ENCODE measurements around the gene CLIC1. TPM values are rescaled to one million over a fixed set of nuclear protein-coding genes. Genes with fewer than 3 reads are reported as not detected.

The CLIC1 gene
- total RNA-seq, 2 experiments from 2014 or later = 314 to 413 TPM

- H4K20me1 ChIP-seq (ENCODE audit: insufficient read depth, low read length) = no peaks in the 10 kb centered on the region
- H3K9me2 ChIP-seq (ENCODE audit: insufficient read depth, low read length) = no peaks in the 10 kb centered on the region
- peak within 1 kb of the TSS; percentile 88 for H2AFZ ChIP-seq (ENCODE audit: low read length)
- intact Hi-C loops (cut with micrococcal nuclease; ENCODE audit: unreplicated experiment) = loop anchor here (1.0 to 10.0 kb wide), 4 partner anchors 24 to 252 kb away; partner anchors contain the start of genes NELFE and SKIC2
- peak within 1 kb of the TSS; percentile 74 for H3K27ac ChIP-seq (ENCODE audit: low read depth, low read length, poor library complexity, severe bottlenecking)
- peak within 1 kb of the TSS; percentile 78 for H3K4me3 ChIP-seq (ENCODE audit: low read depth, low read length, poor library complexity, severe bottlenecking)
- POLR2A ChIA-PET = interaction anchor here (0.6 to 1.9 kb wide), 10 partner anchors 21 to 752 kb away, joined by 3 to 7 read pairs (median 4); partner anchors contain the start of genes CLIC1, HSPA1B and MSH5
- no peaks in the 10 kb centered on the region for H3K9me3 ChIP-seq (ENCODE audit: low read length)
- CTCF ChIA-PET (ENCODE audit: unreplicated experiment) = interaction anchor here (0.9 kb wide), 1 partner anchor 37 kb away, joined by 3 read pairs; the partner anchor contains the start of gene MSH5
- peak; percentile 99 for DNase-seq (ENCODE audit: low spot score)
- BruUV-seq (replicated peaks) = no TSS peak
- H3K79me2 ChIP-seq (ENCODE audit: insufficient read depth, low read depth, low read length) = peaks cover 14% of the 10 kb centered on the region; the same call in 1 of the 2 replicates
- H3K36me3 ChIP-seq (ENCODE audit: insufficient read depth, low read length) = peaks cover 16% of the 10 kb centered on the region
- no peak for TF ChIP-seq EZH2phosphoT487 (IDR thresholded peaks at IDR 0.05; ENCODE audit: borderline replicate concordance, low read depth, low read length)
- TF ChIP-seq CTCF (conservative IDR thresholded peaks at IDR 0.05; ENCODE audit: low read length) = no peak
- H3K4me2 ChIP-seq (ENCODE audit: low read length) = peak within 1 kb of the TSS; percentile 98
- H3K4me1 ChIP-seq (ENCODE audit: insufficient read depth, low read length, poor library complexity, severe bottlenecking) = peaks cover 20% of the 10 kb centered on the region
Measured at GRCh38 chr6:31702819-31703716, 33.3 kb downstream of the CLIC1 start, which contains the start of gene ABHD16A. Gene ABHD16A (minus strand): TSS chr6:31703324. CDS start chr6:31703281, 43 bp downstream.

- no peak for TF ChIP-seq CTCF (conservative IDR thresholded peaks at IDR 0.05; ENCODE audit: low read length)
- ChIA-PET POLR2A (interaction anchor here (0.6 to 0.9 kb wide), 2 partner anchors 69 to 125 kb away, joined by 3 to 4 read pairs; partner anchors contain the start of gene HSPA1B), CTCF (ENCODE audit: unreplicated experiment) (no interaction called here)
- intact Hi-C loops (cut with micrococcal nuclease; ENCODE audit: unreplicated experiment) = loop anchor here (2.0 to 10.0 kb wide), 3 partner anchors 24 to 252 kb away; partner anchors contain the start of genes NELFE and SKIC2
- Histone ChIP-seq H3K79me2 (ENCODE audit: insufficient read depth, low read depth, low read length) (peaks cover 14% of the 10 kb centered on the region; the same call in 1 of the 2 replicates), H3K27ac (ENCODE audit: low read depth, low read length, poor library complexity, severe bottlenecking) (peak overlapping the region; percentile 74), H4K20me1 (ENCODE audit: insufficient read depth, low read length) (no peaks in the 10 kb centered on the region), H3K4me3 (ENCODE audit: low read depth, low read length, poor library complexity, severe bottlenecking) (peak overlapping the region; percentile 78), H3K4me1 (ENCODE audit: insufficient read depth, low read length, poor library complexity, severe bottlenecking) (peaks cover 20% of the 10 kb centered on the region), H3K4me2 (ENCODE audit: low read length) (peak overlapping the region; percentile 98), H2AFZ (ENCODE audit: low read length) (peak overlapping the region; percentile 88), H3K36me3 (ENCODE audit: insufficient read depth, low read length) (peaks cover 16% of the 10 kb centered on the region), H3K9me2 (ENCODE audit: insufficient read depth, low read length) (no peaks in the 10 kb centered on the region), H3K9me3 (ENCODE audit: low read length) (no peaks in the 10 kb centered on the region)
- BruUV-seq (replicated peaks) = TSS peak; percentile 80
- DNase-seq (ENCODE audit: low spot score) = no peak
Measured at GRCh38 chr6:31702405-31702818, 33.9 kb downstream of the CLIC1 start.

Measured in OCI-LY7 (cell line).